Muscle layer of duodenum (tissue), 2 donors: ENCODE results near the gene MGMT.

Source experiments
- H3K27ac ChIP-seq: one replicate; pipeline ENCODE4 v1.7.0; 2013; ENCODE audit warnings: mild to moderate bottlenecking, low read length
- H3K27me3 ChIP-seq: one replicate; pipeline ENCODE4 v1.7.0; 2013; ENCODE audit warnings: low read depth, mild to moderate bottlenecking, control low read depth, low read length
- H3K36me3 ChIP-seq, 2 donors: one replicate each; pipeline ENCODE4 v1.7.0; 2013; ENCODE audit warnings: low read length in 2 of 2, control low read depth in 1 of 2, mild to moderate bottlenecking in 1 of 2; ENCODE audit not compliant: insufficient read depth in 2 of 2, control insufficient read depth in 1 of 2
- H3K4me1 ChIP-seq, 2 donors: one replicate each; pipeline ENCODE4 v1.7.0; 2013; ENCODE audit warnings: low read length in 2 of 2, mild to moderate bottlenecking in 2 of 2, control low read depth in 1 of 2, moderate library complexity in 1 of 2; ENCODE audit not compliant: insufficient read depth in 2 of 2, control insufficient read depth in 1 of 2
- H3K4me3 ChIP-seq, 2 donors: one replicate each; pipeline ENCODE4 v1.7.0; 2013; ENCODE audit warnings: low read length in 2 of 2, low read depth in 1 of 2, mild to moderate bottlenecking in 1 of 2
- H3K9me3 ChIP-seq, 2 donors: one replicate each; pipeline ENCODE4 v1.7.0; 2013; ENCODE audit warnings: low read length in 2 of 2, control low read depth in 1 of 2, mild to moderate bottlenecking in 1 of 2; ENCODE audit not compliant: control insufficient read depth in 1 of 2
- donor health status: healthy.

Gene MGMT

DNA sequence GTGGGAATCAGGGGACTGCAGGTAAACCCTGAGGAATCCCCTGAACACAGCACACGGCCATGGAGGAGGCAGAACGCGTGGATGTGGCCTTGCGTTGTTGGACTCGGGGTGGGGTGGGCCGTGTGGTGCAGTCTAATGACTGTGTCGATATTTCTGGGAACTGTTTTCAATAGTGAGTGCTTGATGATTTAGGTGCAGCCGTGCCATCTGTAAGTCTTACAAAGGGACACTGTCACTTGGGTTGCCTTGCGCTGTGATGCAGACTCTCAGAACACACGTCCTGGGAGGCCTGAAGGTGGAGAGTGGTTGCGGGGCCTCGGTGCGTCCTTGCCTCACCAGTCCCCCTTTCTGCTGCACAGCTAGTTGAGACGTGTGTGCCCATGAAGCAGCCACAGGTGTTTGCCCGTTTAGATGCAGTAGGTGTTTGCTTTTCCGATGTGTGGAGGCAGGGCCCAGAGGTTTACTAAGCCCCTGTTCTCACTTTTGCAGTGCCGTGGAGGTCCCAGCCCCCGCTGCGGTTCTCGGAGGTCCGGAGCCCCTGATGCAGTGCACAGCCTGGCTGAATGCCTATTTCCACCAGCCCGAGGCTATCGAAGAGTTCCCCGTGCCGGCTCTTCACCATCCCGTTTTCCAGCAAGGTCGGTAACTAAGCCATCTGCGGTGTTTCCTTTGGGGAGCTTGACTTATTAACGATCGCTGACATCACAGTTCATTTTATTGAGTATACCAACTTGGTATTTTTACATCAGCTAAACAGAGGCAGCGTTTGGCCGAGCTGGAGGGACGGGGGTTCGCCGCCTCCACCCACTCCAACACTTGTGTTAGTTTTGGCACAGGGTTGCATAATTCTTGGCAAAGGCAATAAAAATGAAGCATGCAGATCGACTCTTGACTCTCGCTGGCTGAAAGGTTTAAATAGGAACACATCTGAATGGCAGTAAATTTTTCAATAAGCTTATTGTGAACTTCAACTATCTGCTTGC is 240.7 kb downstream of the MGMT start:
- no peaks in the 10 kb centered on the region for H3K9me3 ChIP-seq
- H3K36me3 ChIP-seq, result peaks cover 0 to 10% of the 10 kb centered on the region in 2 donors
- no peak overlapping the region for H3K27ac ChIP-seq
- no peaks in the 10 kb centered on the region for H3K27me3 ChIP-seq
- H3K4me3 ChIP-seq, result no peak overlapping the region
- H3K4me1 ChIP-seq, result no peaks in the 10 kb centered on the region

- no peaks in the 10 kb centered on the region for H3K9me3 ChIP-seq
- H3K4me3 ChIP-seq, result no peak overlapping the region
- H3K27ac ChIP-seq, result no peak overlapping the region
- H3K27me3 ChIP-seq, result no peaks in the 10 kb centered on the region
- peaks cover 0 to 10% of the 10 kb centered on the region in 2 donors for H3K36me3 ChIP-seq
- H3K4me1 ChIP-seq, result no peaks in the 10 kb centered on the region
Observed at GRCh38 chr10:129709101-129709500, 242.1 kb downstream of the MGMT start.

- no peaks in the 10 kb centered on the region for H3K27me3 ChIP-seq
- H3K4me1 ChIP-seq, result no peaks in the 10 kb centered on the region
- no peaks in the 10 kb centered on the region for H3K9me3 ChIP-seq
- H3K27ac ChIP-seq, result no peak overlapping the region
- no peak overlapping the region for H3K4me3 ChIP-seq
- peaks cover 0 to 10% of the 10 kb centered on the region in 2 donors for H3K36me3 ChIP-seq
Observed at GRCh38 chr10:129709627-129710509, 242.8 kb downstream of the MGMT start.

- no peak overlapping the region for H3K4me3 ChIP-seq
- no peaks in the 10 kb centered on the region for H3K27me3 ChIP-seq
- H3K4me1 ChIP-seq, result no peaks in the 10 kb centered on the region
- peaks cover 0 to 10% of the 10 kb centered on the region in 2 donors for H3K36me3 ChIP-seq
- H3K9me3 ChIP-seq, result no peaks in the 10 kb centered on the region
- no peak overlapping the region for H3K27ac ChIP-seq
Observed at GRCh38 chr10:129710510-129710847, 243.4 kb downstream of the MGMT start.

GRCh38 chr10:129711291-129711690 is 244.2 kb downstream of the MGMT start:
- Histone ChIP-seq H3K36me3 (peaks cover 0 to 10% of the 10 kb centered on the region in 2 donors), H3K27me3 (no peaks in the 10 kb centered on the region), H3K9me3 (no peaks in the 10 kb centered on the region), H3K27ac (no peak overlapping the region), H3K4me3 (no peak overlapping the region), H3K4me1 (no peaks in the 10 kb centered on the region)

GRCh38 chr10:129712000-129712399 is 245.0 kb downstream of the MGMT start:
- peaks cover 0 to 10% of the 10 kb centered on the region in 2 donors for H3K36me3 ChIP-seq
- no peaks in the 10 kb centered on the region for H3K27me3 ChIP-seq
- no peak overlapping the region for H3K27ac ChIP-seq
- H3K4me1 ChIP-seq, result no peaks in the 10 kb centered on the region
- H3K4me3 ChIP-seq, result no peak overlapping the region
- H3K9me3 ChIP-seq, result no peaks in the 10 kb centered on the region

- Histone ChIP-seq H3K27me3 (no peaks in the 10 kb centered on the region), H3K9me3 (no peaks in the 10 kb centered on the region), H3K27ac (no peak overlapping the region), H3K36me3 (peaks cover 0 to 10% of the 10 kb centered on the region in 2 donors), H3K4me1 (no peaks in the 10 kb centered on the region), H3K4me3 (no peak overlapping the region)
Observed at GRCh38 chr10:129713659-129714265, 246.7 kb downstream of the MGMT start.

- Histone ChIP-seq H3K4me3 (no peak overlapping the region), H3K36me3 (peaks cover 0 to 14% of the 10 kb centered on the region in 2 donors), H3K4me1 (no peaks in the 10 kb centered on the region), H3K9me3 (peaks cover 0 to 4% of the 10 kb centered on the region in 2 donors), H3K27ac (no peak overlapping the region), H3K27me3 (no peaks in the 10 kb centered on the region)
Observed at GRCh38 chr10:129715805-129716204, 248.8 kb downstream of the MGMT start.

DNA sequence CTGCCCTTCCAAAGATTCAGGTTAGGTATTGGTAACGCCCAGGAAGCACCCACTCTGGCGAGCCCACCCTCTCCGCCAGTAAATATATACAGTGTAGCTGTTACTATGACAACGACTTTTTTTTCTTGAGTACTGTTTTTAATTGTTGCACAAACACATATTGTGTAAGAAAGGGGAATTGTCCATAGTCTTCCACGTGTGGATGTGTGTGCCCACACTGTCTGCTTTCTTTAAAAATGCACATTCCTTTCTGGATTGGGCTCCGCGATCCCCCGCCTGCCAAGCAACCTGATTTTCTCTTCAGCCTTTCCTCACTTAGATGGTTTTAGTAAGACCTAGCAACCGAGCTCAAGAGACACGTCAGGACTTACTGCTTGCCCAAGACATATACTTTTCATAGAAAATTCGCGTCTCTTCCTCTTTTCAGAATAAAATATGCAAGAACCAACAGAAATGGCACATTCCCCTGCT is 249.2 kb downstream of the MGMT start:
- H3K36me3 ChIP-seq, result peaks cover 0 to 14% of the 10 kb centered on the region in 2 donors
- no peak overlapping the region for H3K4me3 ChIP-seq
- H3K4me1 ChIP-seq, result no peaks in the 10 kb centered on the region

GRCh38 chr10:129716881-129717280 is 249.8 kb downstream of the MGMT start:
- no peaks in the 10 kb centered on the region for H3K27me3 ChIP-seq
- no peak overlapping the region for H3K4me3 ChIP-seq
- peaks cover 0 to 4% of the 10 kb centered on the region in 2 donors for H3K9me3 ChIP-seq
- peaks cover 0 to 13% of the 10 kb centered on the region in 2 donors for H3K36me3 ChIP-seq
- H3K4me1 ChIP-seq, result no peaks in the 10 kb centered on the region
- H3K27ac ChIP-seq, result no peak overlapping the region

More for the DNA sequence above, 249.2 kb downstream of the MGMT start:
- no peaks in the 10 kb centered on the region for H3K27me3 ChIP-seq
- H3K27ac ChIP-seq, result no peak overlapping the region
- H3K9me3 ChIP-seq, result peaks cover 0 to 4% of the 10 kb centered on the region in 2 donors
